Endothelial cell (in vitro differentiated cells): ENCODE data around the gene COPS7A. TPM values are rescaled to one million over a fixed set of nuclear protein-coding genes. Genes with fewer than 3 reads are reported as not detected.

Experiments
- DNase-seq: peaks from one replicate; pipeline ENCODE4 v3.0.0; 2021; ENCODE audit warnings: low spot score
- H3K27ac Mint-ChIP-seq: one replicate; pipeline ENCODE4 v1.8.0; 2021; ENCODE audit warnings: mixed read lengths, inconsistent platforms; ENCODE audit not compliant: unreplicated experiment
- H3K27me3 Mint-ChIP-seq: one replicate; pipeline ENCODE4 v1.8.0; 2021; ENCODE audit warnings: mild to moderate bottlenecking, moderate library complexity, mixed read lengths, inconsistent platforms; ENCODE audit not compliant: unreplicated experiment
- H3K36me3 Mint-ChIP-seq: one replicate; pipeline ENCODE4 v1.8.0; 2021; ENCODE audit warnings: mild to moderate bottlenecking, low read depth, mixed read lengths, inconsistent platforms; ENCODE audit not compliant: unreplicated experiment
- H3K4me1 Mint-ChIP-seq: one replicate; pipeline ENCODE4 v1.8.0; 2021; ENCODE audit warnings: mild to moderate bottlenecking, mixed read lengths, inconsistent platforms; ENCODE audit not compliant: unreplicated experiment
- H3K4me3 Mint-ChIP-seq: one replicate; pipeline ENCODE4 v1.8.0; 2021; ENCODE audit warnings: mild to moderate bottlenecking, mixed read lengths, inconsistent platforms; ENCODE audit not compliant: unreplicated experiment
- H3K9me3 Mint-ChIP-seq: one replicate; pipeline ENCODE4 v1.8.0; 2021; ENCODE audit warnings: mixed read lengths, inconsistent platforms; ENCODE audit not compliant: unreplicated experiment
- total RNA-seq: library from RNA; stranded (reverse); fragmentation: NEBNext Ultra II Directional; extraction: Animal tissue kit (Norgen Biotek cat#: 25700); gene quantifications from one replicate; pipeline ENCODE4 v1.2.1, GENCODE V29; 2021; ENCODE audit not compliant: unreplicated experiment
- TF ChIP-seq, protein P1 (sequence below): fragments of 200-600 bp; sonication (generic); IDR thresholded peaks from one replicate; pipeline ENCODE4 v1.5.0; 2021; ENCODE audit warnings: antibody characterized with exemption; ENCODE audit not compliant: unreplicated experiment

The COPS7A gene
- total RNA-seq, 1 donor from 2014 or later = 25.1 TPM

DNA sequence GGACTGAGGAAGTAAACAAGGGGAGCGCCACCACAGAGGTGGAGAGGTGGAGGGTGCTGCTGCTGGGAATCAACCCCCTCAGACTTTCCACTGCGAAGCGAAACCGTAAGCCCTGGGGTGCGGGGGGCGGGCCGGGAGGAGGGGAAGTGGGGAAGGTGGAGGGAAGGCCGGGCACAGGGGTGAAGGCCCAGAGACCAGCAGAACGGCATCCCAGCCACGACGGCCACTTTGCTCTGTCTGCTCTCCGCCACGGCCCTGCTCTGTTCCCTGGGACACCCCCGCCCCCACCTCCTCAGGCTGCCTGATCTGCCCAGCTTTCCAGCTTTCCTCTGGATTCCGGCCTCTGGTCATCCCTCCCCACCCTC lies 48.5 kb downstream of the COPS7A start, which contains the start of gene LAG3:
LAG3 (plus strand) TSS at position 190 of the 365 bp plus-strand sequence. CDS start 333 bp downstream, outside the sequence.
- H3K36me3 Mint-ChIP-seq = peaks cover 58% of the 10 kb centered on the region
- H3K4me3 Mint-ChIP-seq = peak within 1 kb of the TSS; percentile 67
- H3K27me3 Mint-ChIP-seq = peaks cover 19% of the 10 kb centered on the region

DNA sequence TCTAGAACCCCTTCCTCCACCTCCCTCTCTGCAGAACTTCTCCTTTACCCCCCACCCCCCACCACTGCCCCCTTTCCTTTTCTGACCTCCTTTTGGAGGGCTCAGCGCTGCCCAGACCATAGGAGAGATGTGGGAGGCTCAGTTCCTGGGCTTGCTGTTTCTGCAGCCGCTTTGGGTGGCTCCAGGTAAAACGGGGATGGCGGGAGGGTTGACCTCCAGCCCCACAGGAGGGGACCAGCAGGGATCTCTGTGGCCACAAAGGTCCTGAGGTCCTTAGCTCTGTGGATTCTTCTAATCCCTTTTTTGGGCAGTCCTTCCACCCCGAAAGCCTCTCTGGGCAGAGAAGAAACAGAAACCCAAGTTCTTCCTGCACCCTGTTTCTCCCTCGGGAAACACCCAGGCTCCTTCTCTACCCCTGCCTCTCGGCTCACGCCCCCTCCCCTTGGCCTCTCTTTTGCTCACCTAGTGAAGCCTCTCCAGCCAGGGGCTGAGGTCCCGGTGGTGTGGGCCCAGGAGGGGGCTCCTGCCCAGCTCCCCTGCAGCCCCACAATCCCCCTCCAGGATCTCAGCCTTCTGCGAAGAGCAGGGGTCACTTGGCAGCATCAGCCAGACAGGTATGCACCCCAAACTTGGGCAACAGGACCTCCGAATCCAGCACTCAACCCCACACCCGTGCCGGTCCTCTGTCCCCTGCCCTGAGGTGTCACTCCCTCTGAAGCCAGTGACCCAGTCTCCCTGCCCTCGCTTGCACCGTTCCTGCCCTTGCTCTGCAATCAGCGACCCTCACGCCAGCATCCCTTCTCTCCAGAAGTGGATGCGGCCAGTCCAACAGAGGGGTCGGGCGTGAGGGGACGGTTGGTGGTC lies 49.1 kb downstream of the COPS7A start:
- peak; percentile 16 for DNase-seq
- peaks cover 58% of the 10 kb centered on the region for H3K36me3 Mint-ChIP-seq
- H3K27ac Mint-ChIP-seq = no peak overlapping the region
- H3K4me3 Mint-ChIP-seq = peak overlapping the region; percentile 67
- TF ChIP-seq, protein P1, sequence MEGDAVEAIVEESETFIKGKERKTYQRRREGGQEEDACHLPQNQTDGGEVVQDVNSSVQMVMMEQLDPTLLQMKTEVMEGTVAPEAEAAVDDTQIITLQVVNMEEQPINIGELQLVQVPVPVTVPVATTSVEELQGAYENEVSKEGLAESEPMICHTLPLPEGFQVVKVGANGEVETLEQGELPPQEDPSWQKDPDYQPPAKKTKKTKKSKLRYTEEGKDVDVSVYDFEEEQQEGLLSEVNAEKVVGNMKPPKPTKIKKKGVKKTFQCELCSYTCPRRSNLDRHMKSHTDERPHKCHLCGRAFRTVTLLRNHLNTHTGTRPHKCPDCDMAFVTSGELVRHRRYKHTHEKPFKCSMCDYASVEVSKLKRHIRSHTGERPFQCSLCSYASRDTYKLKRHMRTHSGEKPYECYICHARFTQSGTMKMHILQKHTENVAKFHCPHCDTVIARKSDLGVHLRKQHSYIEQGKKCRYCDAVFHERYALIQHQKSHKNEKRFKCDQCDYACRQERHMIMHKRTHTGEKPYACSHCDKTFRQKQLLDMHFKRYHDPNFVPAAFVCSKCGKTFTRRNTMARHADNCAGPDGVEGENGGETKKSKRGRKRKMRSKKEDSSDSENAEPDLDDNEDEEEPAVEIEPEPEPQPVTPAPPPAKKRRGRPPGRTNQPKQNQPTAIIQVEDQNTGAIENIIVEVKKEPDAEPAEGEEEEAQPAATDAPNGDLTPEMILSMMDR = no peak
- H3K9me3 Mint-ChIP-seq = no peaks in the 10 kb centered on the region
- H3K4me1 Mint-ChIP-seq = peaks cover 47% of the 10 kb centered on the region
- peaks cover 13% of the 10 kb centered on the region for H3K27me3 Mint-ChIP-seq

More for the DNA sequence above, 48.5 kb downstream of the COPS7A start, which contains the start of gene LAG3:
- no peak for DNase-seq
- TF ChIP-seq, protein P1 = no peak
- Mint-ChIP-seq H3K27ac (peak within 1 kb of the TSS; percentile 88), H3K9me3 (no peaks in the 10 kb centered on the region), H3K4me1 (peaks cover 54% of the 10 kb centered on the region)

DNA sequence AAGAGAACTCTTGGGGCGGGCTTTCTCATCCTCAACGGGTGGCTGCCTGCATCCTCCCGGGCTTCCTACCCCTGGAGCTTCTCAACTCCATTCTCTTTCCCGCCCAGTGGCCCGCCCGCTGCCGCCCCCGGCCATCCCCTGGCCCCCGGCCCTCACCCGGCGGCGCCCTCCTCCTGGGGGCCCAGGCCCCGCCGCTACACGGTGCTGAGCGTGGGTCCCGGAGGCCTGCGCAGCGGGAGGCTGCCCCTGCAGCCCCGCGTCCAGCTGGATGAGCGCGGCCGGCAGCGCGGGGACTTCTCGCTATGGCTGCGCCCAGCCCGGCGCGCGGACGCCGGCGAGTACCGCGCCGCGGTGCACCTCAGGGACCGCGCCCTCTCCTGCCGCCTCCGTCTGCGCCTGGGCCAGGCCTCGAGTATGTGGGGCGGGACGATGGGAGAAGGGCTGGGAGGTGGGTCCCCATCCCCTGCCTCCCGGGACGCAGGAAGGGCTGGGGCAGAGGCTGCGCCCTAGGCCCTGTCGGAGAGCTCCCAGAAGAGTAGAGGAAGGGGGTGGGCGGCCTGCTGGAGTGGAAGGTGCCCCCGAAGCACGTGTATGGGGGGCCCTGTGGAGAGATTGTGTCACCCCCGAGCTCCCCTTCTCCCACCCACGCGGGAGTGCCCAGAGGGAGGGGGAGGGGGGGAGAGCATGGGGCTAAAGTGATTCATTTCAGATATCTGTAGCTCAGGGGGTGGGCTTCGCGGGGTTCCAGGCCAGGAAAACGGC lies 49.9 kb downstream of the COPS7A start:
- H3K36me3 Mint-ChIP-seq = peaks cover 62% of the 10 kb centered on the region
- TF ChIP-seq, protein P1 = no peak
- no peaks in the 10 kb centered on the region for H3K9me3 Mint-ChIP-seq
- no peak for DNase-seq
- no peak overlapping the region for H3K27ac Mint-ChIP-seq
- no peak overlapping the region for H3K4me3 Mint-ChIP-seq
- peaks cover 48% of the 10 kb centered on the region for H3K4me1 Mint-ChIP-seq
- H3K27me3 Mint-ChIP-seq = peaks cover 18% of the 10 kb centered on the region

DNA sequence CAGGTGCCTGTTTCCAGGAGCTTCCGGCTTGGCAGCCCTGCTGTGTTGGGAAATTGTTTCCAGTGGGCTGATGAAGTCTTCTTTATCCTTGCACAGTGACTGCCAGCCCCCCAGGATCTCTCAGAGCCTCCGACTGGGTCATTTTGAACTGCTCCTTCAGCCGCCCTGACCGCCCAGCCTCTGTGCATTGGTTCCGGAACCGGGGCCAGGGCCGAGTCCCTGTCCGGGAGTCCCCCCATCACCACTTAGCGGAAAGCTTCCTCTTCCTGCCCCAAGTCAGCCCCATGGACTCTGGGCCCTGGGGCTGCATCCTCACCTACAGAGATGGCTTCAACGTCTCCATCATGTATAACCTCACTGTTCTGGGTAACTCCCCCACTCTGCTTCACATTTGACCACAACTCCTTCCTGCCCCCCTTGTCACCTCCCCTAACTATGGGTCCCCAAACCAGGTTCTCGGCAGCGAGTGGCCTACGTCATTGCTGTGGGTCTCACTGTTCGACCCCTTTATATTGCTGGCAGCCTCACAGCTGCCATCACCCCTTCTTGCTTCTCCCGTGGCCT lies 50.7 kb downstream of the COPS7A start:
- Mint-ChIP-seq H3K9me3 (no peaks in the 10 kb centered on the region), H3K27me3 (peaks cover 18% of the 10 kb centered on the region), H3K4me1 (peaks cover 49% of the 10 kb centered on the region), H3K36me3 (peaks cover 59% of the 10 kb centered on the region), H3K4me3 (peak overlapping the region; percentile 56), H3K27ac (no peak overlapping the region)
- no peak for DNase-seq
- TF ChIP-seq, protein P1 = no peak
